Lower lobe of right lung (tissue), 2 donors: Measurements from ENCODE around the gene B4GALNT2. TPM values are rescaled to one million over a fixed set of nuclear protein-coding genes. Genes with fewer than 3 reads are reported as not detected.
A peak's percentile ranks its signal among the peaks of the same experiment; 100 is the strongest.
"Not testable (repeated sequence)": the region's sequence is repeated elsewhere in the genome, so short reads cannot be mapped to it uniquely, and the experiment has no call there.

ENCODE experiments used
- ATAC-seq, 2 donors: fragments of 200-7000 bp; cut with Tn5 transposase; one replicate each; pipeline ENCODE4 v1.9.1; 2020 to 2022; ENCODE audit warnings: mild to moderate bottlenecking in 2 of 2, moderate library complexity in 2 of 2
- DNase-seq: peaks from one replicate; pipeline ENCODE4 v3.0.0-alpha.2; 2020
- H3K27ac ChIP-seq: fragments of 200-600 bp; one replicate; pipeline ENCODE4 v1.8.0; 2022
- H3K27me3 ChIP-seq: fragments of 200-600 bp; one replicate; pipeline ENCODE4 v1.8.0; 2022; ENCODE audit warnings: low read depth
- H3K36me3 ChIP-seq: fragments of 200-600 bp; one replicate; pipeline ENCODE4 v1.8.0; 2022; ENCODE audit warnings: mild to moderate bottlenecking
- H3K4me1 ChIP-seq: fragments of 200-600 bp; one replicate; pipeline ENCODE4 v1.8.0; 2022
- H3K4me3 ChIP-seq: fragments of 200-600 bp; one replicate; pipeline ENCODE4 v1.8.0; 2022; ENCODE audit warnings: mild to moderate bottlenecking
- H3K9me3 ChIP-seq: fragments of 200-600 bp; one replicate; pipeline ENCODE4 v1.8.0; 2022
- CTCF ChIP-seq: fragments of 200-600 bp; IDR thresholded peaks from one replicate; pipeline ENCODE4 v1.8.0; 2022; ENCODE audit warnings: antibody characterized with exemption, mild to moderate bottlenecking
- intact Hi-C: fragments of 100-400 bp; cut with DNase I; formaldehyde crosslinking; loops from one replicate; pipeline ENCODE4 v1.11.0; 2022
- total RNA-seq: library from RNA; stranded (reverse); fragmentation: NEBNext Ultra II Directional; extraction: Animal tissue kit (Norgen Biotek cat#: 25700); gene quantifications from one replicate; pipeline ENCODE4 v1.2.1, GENCODE V29; 2021
- donor health status: DM: no; HTN: yes; CAD: no; lungs with severe emphysema.

B4GALNT2 gene
- total RNA-seq, 1 donor from 2014 or later: 0.15 TPM

GRCh38 chr17:49183801-49184200 is 51.2 kb downstream of the B4GALNT2 start:
- intact Hi-C loops: no loop called here
- H3K4me1 ChIP-seq: no peaks in the 10 kb centered on the region

GRCh38 chr17:49184522-49184921 is 52.0 kb downstream of the B4GALNT2 start:
- H3K27me3 ChIP-seq, ATAC-seq, intact Hi-C loops, H3K4me3 ChIP-seq, H3K4me1 ChIP-seq, H3K27ac ChIP-seq, DNase-seq, H3K36me3 ChIP-seq, H3K9me3 ChIP-seq: not testable (repeated sequence)

More at GRCh38 chr17:49183801-49184200, 51.2 kb downstream of the B4GALNT2 start:
- no peak for DNase-seq
- no peak overlapping the region for H3K4me3 ChIP-seq
- no peak for ATAC-seq
- H3K27ac ChIP-seq: no peak overlapping the region
- no peaks in the 10 kb centered on the region for H3K36me3 ChIP-seq
- H3K9me3 ChIP-seq: no peaks in the 10 kb centered on the region
- no peaks in the 10 kb centered on the region for H3K27me3 ChIP-seq
- no peak for TF ChIP-seq CTCF

- ATAC-seq, H3K27ac ChIP-seq, H3K4me3 ChIP-seq, H3K27me3 ChIP-seq, DNase-seq, H3K9me3 ChIP-seq, intact Hi-C loops, H3K4me1 ChIP-seq, H3K36me3 ChIP-seq: not testable (repeated sequence)
These were observed 52.8 kb downstream of the B4GALNT2 start for GRCh38 chr17:49185381-49185780.

GRCh38 chr17:49187301-49187700 is 54.7 kb downstream of the B4GALNT2 start:
- intact Hi-C loops: no loop called here
- Histone ChIP-seq H3K4me3 (no peak overlapping the region), H3K27me3 (no peaks in the 10 kb centered on the region), H3K4me1 (peaks cover 9% of the 10 kb centered on the region), H3K36me3 (no peaks in the 10 kb centered on the region), H3K9me3 (no peaks in the 10 kb centered on the region), H3K27ac (no peak overlapping the region)
- no peak for DNase-seq
- no peak for ATAC-seq
- no peak for TF ChIP-seq CTCF

- no peak overlapping the region for H3K27ac ChIP-seq
- H3K27me3 ChIP-seq: no peaks in the 10 kb centered on the region
- DNase-seq (no peak), ATAC-seq (no peak)
- no peak for TF ChIP-seq CTCF
- intact Hi-C loops: no loop called here
- H3K4me1 ChIP-seq: peaks cover 9% of the 10 kb centered on the region
- H3K9me3 ChIP-seq: no peaks in the 10 kb centered on the region
- H3K4me3 ChIP-seq: no peak overlapping the region
- no peaks in the 10 kb centered on the region for H3K36me3 ChIP-seq
These were observed 58.4 kb downstream of the B4GALNT2 start for GRCh38 chr17:49190932-49191331.

GRCh38 chr17:49191409-49191916 is 58.9 kb downstream of the B4GALNT2 start:
- H3K4me1 ChIP-seq: peaks cover 9% of the 10 kb centered on the region
- DNase-seq: no peak
- no peaks in the 10 kb centered on the region for H3K36me3 ChIP-seq
- H3K4me3 ChIP-seq: peak overlapping the region; percentile 76
- intact Hi-C loops: no loop called here
- no peaks in the 10 kb centered on the region for H3K27me3 ChIP-seq
- no peak for TF ChIP-seq CTCF
- peak in 1 of 2 donors; percentile 0 for ATAC-seq
- H3K9me3 ChIP-seq: no peaks in the 10 kb centered on the region
- H3K27ac ChIP-seq: peak overlapping the region; percentile 96
